ENCODE data around the gene PFKFB4. TPM values are rescaled to one million over a fixed set of nuclear protein-coding genes. Genes with fewer than 3 reads are reported as not detected.
"Not testable (repeated sequence)": the region's sequence is repeated elsewhere in the genome, so short reads cannot be mapped to it uniquely, and the experiment has no call there.

The PFKFB4 gene
- total RNA-seq, 1 donor from 2014 or later, result 0.60 TPM

DNA sequence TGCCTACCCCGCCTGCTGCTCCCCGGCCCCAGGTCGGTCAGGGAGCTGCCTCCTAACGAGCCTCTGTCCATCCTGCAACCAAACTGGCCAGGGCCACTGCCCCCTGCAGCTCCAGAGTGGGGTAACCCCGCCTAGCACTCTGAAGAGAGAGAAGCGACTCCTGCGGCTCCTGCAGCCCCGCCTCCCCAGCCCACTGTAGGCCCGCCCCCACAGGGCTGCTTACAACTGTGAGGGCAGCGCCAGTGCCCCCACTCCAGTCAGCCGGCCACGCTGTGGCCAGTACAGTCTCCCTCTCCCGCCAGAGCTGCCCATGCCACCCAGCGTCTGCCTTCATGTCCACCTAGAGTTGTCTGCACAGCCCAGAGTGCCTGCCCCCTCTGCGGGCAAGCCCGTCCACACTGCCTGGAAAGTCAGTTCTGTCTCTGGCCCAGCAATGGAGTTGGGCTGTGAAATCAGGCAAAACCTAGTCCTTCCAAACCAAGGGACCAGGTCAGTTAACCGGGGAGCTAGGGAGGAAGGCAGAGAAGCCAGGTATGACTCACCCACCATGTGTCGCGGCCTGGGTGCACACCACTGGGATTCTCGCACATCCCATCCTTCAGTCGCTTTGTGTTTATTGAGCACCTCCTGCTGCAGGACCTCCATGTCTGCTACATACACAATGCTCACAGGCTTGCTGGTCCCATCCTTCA lies 4.6 kb upstream of the PFKFB4 start:
- peak; percentile 25 to 37 for DNase-seq (ENCODE audit: low read depth in 2 of 2)

DNA sequence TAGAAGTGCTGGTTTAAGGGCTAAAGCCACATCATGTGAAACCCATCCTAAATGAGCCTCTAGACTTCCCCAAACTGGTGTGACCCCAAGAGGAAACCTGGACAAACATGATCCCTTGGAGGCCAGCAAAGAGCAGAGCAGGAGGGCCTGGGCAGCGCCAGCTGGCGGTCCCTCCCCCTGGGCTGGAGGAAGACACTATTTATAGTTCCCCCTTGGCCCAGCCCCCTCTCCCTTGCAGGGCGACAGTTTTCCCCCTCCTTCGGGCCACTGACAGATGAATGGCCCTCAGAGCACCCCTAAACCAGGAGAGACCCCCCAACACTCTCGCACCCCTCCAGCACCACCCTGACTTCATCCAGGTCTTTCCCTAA lies 4.0 kb upstream of the PFKFB4 start:
- DNase-seq (ENCODE audit: low read depth in 2 of 2), result no peak

- no peak for DNase-seq (ENCODE audit: low read depth in 2 of 2)
These were observed 2.0 kb upstream of the PFKFB4 start for GRCh38 chr3:48558493-48559134.

DNA sequence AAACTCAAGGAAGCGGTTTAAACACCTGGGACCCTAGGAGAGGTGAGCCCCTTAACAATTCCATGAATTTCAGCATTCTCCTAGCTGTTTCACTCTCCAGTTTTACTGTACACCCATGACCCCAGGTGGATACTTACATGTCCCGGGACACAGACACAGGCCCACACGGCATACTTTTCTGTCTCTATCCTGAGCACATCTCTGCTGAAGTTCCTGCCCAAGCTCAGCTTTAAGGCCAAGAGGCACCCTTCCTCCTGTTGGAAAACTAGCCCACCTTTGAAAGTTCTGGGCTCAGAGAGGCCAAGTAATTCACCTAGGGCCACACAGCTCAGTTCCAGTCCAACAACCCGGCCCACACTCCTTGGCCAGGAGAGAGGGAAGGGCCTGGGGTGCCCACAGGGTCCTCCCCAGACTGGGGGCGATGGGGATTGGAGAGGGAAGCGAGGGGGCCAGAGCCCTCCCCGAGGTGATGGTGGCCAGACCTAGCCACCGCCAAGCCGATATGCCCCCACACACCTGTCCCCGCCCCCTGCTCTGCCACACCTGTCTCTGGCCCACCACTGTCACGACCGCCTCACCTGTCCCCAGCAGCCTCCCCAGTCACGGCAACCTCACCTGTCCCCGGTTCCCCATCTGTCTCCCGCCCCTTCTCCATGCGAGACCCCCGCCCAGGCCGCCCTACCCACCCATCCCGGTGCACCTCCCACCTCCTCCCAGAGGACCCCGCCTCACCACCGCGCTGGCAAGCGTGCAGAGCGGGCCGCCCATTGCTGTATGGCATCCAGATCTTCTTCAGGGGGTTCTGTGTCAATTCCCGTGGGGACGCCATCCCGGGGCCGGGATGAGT lies 431 bp downstream of the PFKFB4 start:
- no peak for DNase-seq (ENCODE audit: low read depth in 2 of 2)

GRCh38 chr3:48555231-48555948 lies 1.2 kb downstream of the PFKFB4 start:
- DNase-seq (ENCODE audit: low read depth in 2 of 2), result no peak

GRCh38 chr3:48553886-48554845 lies 2.4 kb downstream of the PFKFB4 start:
- no peak for DNase-seq (ENCODE audit: low read depth in 2 of 2)

DNA sequence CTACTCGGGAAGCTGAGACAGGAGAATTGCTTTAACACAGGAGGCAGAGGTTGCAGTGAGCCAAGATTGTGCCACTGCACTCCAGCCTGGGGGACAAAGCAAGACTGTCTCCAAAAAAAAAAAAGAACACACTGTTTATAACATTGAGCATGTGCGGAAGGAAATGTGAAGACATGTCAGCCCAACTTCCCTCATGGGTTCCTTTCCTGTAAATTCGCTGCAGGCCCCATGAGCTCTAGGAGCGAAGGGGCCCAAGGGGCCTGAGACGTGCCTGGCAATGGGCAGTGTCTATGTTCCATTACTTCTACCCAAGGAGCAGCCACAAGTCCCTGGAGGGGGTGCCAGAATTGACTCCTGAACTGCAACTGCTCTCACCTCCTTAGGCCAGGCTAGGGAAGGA lies 3.2 kb downstream of the PFKFB4 start:
- DNase-seq (ENCODE audit: low read depth in 2 of 2), result no peak

- no peak for DNase-seq (ENCODE audit: low read depth in 2 of 2)
These were observed 4.3 kb downstream of the PFKFB4 start for GRCh38 chr3:48552111-48552951.

DNA sequence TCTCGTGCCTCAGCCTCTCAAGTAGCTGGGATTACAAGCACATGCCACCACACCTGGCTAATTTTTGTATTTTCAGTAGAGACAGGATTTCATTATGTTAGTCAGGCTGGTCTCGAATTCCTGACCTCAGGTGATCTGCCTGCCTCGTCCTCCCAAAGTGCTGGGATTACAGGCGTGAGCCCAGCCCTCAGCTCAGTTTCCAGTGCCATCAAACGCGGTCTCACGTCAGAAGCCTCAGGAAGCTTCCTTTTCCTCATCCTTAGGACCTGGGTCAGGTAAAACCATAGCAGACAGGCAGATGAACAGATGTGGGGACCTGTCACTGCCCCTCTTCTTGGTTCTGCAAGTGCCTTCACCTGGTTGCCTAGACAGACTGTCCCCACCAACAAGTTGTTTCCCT lies 5.0 kb downstream of the PFKFB4 start:
- not testable (repeated sequence) for DNase-seq (ENCODE audit: low read depth in 2 of 2)

GRCh38 chr3:48548729-48549705 lies 7.6 kb downstream of the PFKFB4 start:
- peak; percentile 81 to 87 for DNase-seq (ENCODE audit: low read depth in 2 of 2)

GRCh38 chr3:48548126-48548525 lies 8.5 kb downstream of the PFKFB4 start:
- no peak for DNase-seq (ENCODE audit: low read depth in 2 of 2)

DNA sequence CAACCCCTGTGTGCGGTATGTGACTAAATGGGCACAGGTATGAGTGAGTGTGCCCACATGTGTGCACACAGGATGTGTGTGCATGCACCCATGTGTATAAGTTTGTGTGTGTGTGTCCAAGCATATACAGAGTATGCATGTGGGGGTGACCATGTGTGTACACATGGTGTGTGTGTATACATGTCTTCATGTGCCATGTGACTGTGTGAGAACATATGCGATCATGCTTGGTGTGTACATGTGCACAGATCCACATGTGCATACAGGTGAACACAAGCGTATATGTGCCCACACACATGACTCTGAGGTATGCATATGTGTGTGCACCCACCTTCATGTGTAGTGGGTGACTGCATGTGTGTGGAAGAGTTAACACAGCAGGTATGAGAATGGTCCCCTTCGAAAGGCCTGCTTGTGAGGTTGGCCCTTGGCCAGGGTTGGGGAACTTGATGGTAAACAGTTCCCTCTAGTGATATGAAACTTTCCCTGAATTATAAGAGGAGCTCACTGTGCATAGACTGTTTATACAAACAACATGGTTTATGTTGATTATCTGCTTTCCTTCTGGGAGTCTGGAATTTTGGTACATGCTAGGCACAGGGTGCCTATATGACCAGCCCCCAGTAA lies 10.3 kb downstream of the PFKFB4 start:
- peak in 1 of 2 donors; percentile 51 for DNase-seq (ENCODE audit: low read depth in 2 of 2)

GRCh38 chr3:48544141-48544540 lies 12.5 kb downstream of the PFKFB4 start:
- DNase-seq (ENCODE audit: low read depth in 2 of 2), result no peak

DNA sequence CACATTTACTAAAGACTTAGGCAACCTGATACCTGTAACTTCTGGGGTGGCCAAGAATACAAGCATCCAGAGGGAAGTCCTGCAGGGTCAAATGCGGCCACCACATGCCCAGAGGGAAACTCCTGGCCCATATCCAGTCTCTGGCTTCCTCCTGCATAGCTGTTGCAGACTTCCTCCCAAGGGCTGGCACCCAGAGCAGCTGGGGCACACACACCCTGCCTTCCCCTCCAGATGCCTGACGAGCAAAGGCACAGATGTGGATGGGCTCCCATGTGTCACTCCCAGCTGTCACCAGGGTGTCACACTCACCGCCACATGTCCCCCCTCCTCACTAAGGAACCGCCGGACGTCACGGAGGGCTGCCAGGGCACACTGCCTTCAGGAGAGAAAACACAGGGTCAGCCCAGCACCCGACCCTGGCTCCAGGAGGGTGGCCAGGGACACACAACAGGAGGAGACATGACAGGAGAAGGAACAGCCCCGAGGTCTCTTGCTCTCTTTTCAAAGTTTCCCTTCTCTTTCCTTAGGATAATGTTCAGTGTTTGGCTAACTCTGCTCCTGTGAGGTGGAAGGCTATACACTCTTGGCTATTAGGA lies 13.2 kb downstream of the PFKFB4 start:
- DNase-seq (ENCODE audit: low read depth in 2 of 2), result peak in 1 of 2 donors; percentile 22

DNA sequence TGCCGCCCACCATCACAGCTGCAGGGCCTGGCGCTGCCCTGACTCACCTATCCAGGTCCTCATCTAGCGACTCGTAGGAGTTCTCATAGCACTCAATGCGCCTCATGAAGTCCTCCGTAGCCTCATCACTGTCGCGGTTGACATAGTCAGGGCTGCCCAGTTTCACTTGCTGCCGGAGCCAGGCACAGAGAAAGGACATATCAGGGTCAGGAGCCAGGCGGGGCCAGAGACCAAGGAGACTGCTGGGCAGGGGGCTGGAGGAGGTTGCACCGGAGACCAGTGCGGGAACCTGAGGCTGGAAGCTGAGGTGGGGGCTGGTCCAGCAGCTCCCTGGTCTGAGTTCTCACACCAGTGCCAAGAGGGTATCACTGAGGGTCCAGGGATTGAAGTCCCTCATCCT lies 18.2 kb downstream of the PFKFB4 start:
- DNase-seq (ENCODE audit: low read depth in 2 of 2), result no peak

DNA sequence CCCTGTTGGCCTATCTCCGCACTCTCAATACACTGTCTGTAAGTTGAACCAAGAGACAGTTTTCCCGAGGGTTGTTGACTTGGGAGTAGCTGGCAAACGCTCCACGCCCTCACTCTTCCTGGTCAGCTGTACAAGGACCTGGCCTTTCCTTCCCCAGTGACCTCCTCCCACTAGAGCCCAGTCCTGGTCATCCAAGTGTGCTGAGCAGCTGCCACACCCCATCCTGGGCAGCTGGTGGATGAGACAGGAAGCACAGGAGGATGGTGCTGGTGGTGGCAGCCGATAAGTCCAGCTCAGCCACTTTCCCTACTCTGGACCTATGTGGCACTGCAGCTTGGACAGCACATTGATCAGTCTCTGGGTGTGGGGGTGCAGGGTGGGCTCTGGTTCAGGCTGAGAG lies 19.8 kb downstream of the PFKFB4 start:
- no peak for DNase-seq (ENCODE audit: low read depth in 2 of 2)

GRCh38 chr3:48536116-48536515 lies 20.5 kb downstream of the PFKFB4 start:
- no peak for DNase-seq (ENCODE audit: low read depth in 2 of 2)

DNA sequence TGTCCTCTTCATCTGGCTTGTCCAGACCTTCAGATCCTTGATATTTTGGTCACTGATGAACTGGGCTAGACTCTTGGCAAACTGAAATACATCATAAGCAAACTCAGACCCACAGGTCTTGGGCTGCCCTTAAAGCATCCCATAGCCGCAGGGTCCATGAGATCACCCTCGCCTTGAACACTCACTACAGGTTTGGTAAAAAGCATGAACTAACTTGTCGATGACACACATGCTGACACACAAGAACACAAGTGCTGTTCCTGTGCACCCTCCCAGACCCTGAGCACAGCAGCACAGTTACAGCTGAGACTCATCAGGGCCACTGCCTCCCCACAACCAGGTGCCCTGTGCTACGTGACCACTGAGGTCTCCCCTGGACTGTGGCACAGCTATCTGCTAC lies 21.0 kb downstream of the PFKFB4 start:
- DNase-seq (ENCODE audit: low read depth in 2 of 2), result no peak

Measured in lung microvascular endothelial cell (primary cell).